Kidney (tissue), 14 donors: ENCODE measurements around the gene CSNK1D. TPM values are rescaled to one million over a fixed set of nuclear protein-coding genes. Genes with fewer than 3 reads are reported as not detected.

Experiments used
- DNase-seq, 5 donors: peaks; one replicate each; pipeline ENCODE4 v3.0.0-alpha.2; 2013 to 2020
- FAIRE-seq: peaks from 2 replicates; lab custom pipeline; 2012; peaks lifted over from hg19 to GRCh38; lab: Jason Lieb, UNC
- H3K27ac ChIP-seq, 2 donors: one replicate each; pipeline ENCODE4 v1.7.0; 2013; ENCODE audit warnings: low read depth in 2 of 2, low read length in 2 of 2, inconsistent platforms in 1 of 2
- H3K27me3 ChIP-seq: one replicate; pipeline ENCODE4 v1.7.1; 2013; ENCODE audit warnings: low read length, inconsistent platforms; ENCODE audit not compliant: control insufficient read depth, insufficient read depth
- H3K36me3 ChIP-seq, 3 donors: one replicate each; pipeline versions ENCODE4 v1.7.0 to v1.7.1; 2013; ENCODE audit warnings: low read length in 3 of 3, control low read depth in 1 of 3, inconsistent platforms in 1 of 3; ENCODE audit not compliant: insufficient read depth in 3 of 3, control insufficient read depth in 2 of 3
- H3K4me1 ChIP-seq, 3 donors: one replicate each; pipeline versions ENCODE4 v1.7.0 to v1.7.1; 2013; ENCODE audit warnings: low read length in 3 of 3, inconsistent platforms in 1 of 3, low read depth in 1 of 3; ENCODE audit not compliant: control insufficient read depth in 2 of 3, insufficient read depth in 2 of 3
- H3K4me3 ChIP-seq, 3 donors: one replicate each; pipeline versions ENCODE4 v1.7.0 to v1.8.1; 2013; ENCODE audit warnings: low read length in 3 of 3, control low read depth in 1 of 3, inconsistent platforms in 1 of 3
- H3K9ac ChIP-seq, 3 donors: one replicate each; pipeline versions ENCODE4 v1.7.0 to v1.7.1; 2013; ENCODE audit warnings: low read length in 3 of 3, control low read depth in 1 of 3, inconsistent platforms in 1 of 3
- H3K9me3 ChIP-seq, 3 donors: one replicate each; pipeline versions ENCODE4 v1.7.0 to v1.7.1; 2013; ENCODE audit warnings: low read length in 3 of 3, control low read depth in 1 of 3, inconsistent platforms in 1 of 3; ENCODE audit not compliant: control insufficient read depth in 2 of 3, insufficient read depth in 1 of 3
- CTCF ChIP-seq: IDR thresholded peaks from 3 replicates; pipeline ENCODE4 v1.5.1; 2012; ENCODE audit warnings: mild to moderate bottlenecking, moderate library complexity, borderline replicate concordance; ENCODE audit not compliant: insufficient read depth; ENCODE audit errors: extremely low read depth
- intact Hi-C: fragments of 100-400 bp; cut with DNase I; formaldehyde crosslinking; loops from one replicate; pipeline ENCODE4 v1.11.1; 2022
- polyA plus RNA-seq: library from polyadenylated mRNA; stranded (reverse); fragments of 350-450 nt; fragmentation: Illumina TruSeq; extraction: RNeasy Lipid Tissue Mini Kit (QIAGEN cat#74804); gene quantifications from one replicate; pipeline ENCODE4 v1.2.3, GENCODE V29; 2014; ENCODE audit warnings: low read depth, low replicate concordance; ENCODE audit not compliant: insufficient read depth
- total RNA-seq: library from RNA; stranded (reverse); fragmentation: NEBNext Ultra II Directional; extraction: Animal tissue kit (Norgen Biotek cat#: 25700); gene quantifications from one replicate; pipeline ENCODE4 v1.2.1, GENCODE V29; 2021
- donor health status: control.
- donor health status: control.
- donor health status: control.
- donor health status: control.
- donor health status: control.
- donor health status: DM: yes; HTN: yes; CAD: no.
- donor health status: Normal renal cell carcinoma (clear cell type).

CSNK1D gene
- total and polyA plus RNA-seq, 2 donors from 2014 or later: 69.7 to 160 TPM

- intact Hi-C loops: no loop called here
- Histone ChIP-seq H3K36me3 (no peaks in the 10 kb centered on the region), H3K9ac (no peak overlapping the region), H3K9me3 (no peaks in the 10 kb centered on the region), H3K4me1 (peaks cover 0 to 2% (median 0%) of the 10 kb centered on the region in 3 donors), H3K27ac (no peak overlapping the region), H3K4me3 (no peak overlapping the region), H3K27me3 (no peaks in the 10 kb centered on the region)
- no peak for DNase-seq
- no peak for FAIRE-seq
- TF ChIP-seq CTCF: no peak
Observed at GRCh38 chr17:82311971-82312370, 38.5 kb upstream of the CSNK1D start.

GRCh38 chr17:82310877-82311276 is 37.4 kb upstream of the CSNK1D start:
- H3K4me3 ChIP-seq: no peak overlapping the region
- FAIRE-seq (no peak), DNase-seq (peak in 1 of 5 donors; percentile 67)
- no peaks in the 10 kb centered on the region for H3K36me3 ChIP-seq
- no peak overlapping the region for H3K27ac ChIP-seq
- peaks cover 0 to 2% (median 0%) of the 10 kb centered on the region in 3 donors for H3K4me1 ChIP-seq
- intact Hi-C loops: no loop called here
- no peaks in the 10 kb centered on the region for H3K9me3 ChIP-seq
- no peaks in the 10 kb centered on the region for H3K27me3 ChIP-seq
- TF ChIP-seq CTCF: no peak
- no peak overlapping the region for H3K9ac ChIP-seq

- no peak for TF ChIP-seq CTCF
- no peak for FAIRE-seq
- Histone ChIP-seq H3K9ac (no peak overlapping the region), H3K36me3 (no peaks in the 10 kb centered on the region), H3K27ac (no peak overlapping the region), H3K4me3 (no peak overlapping the region), H3K9me3 (no peaks in the 10 kb centered on the region), H3K4me1 (peaks cover 0 to 2% (median 0%) of the 10 kb centered on the region in 3 donors), H3K27me3 (no peaks in the 10 kb centered on the region)
- DNase-seq: peak in 1 of 5 donors; percentile 74
- intact Hi-C loops: no loop called here
Observed at GRCh38 chr17:82309656-82310570, 36.4 kb upstream of the CSNK1D start.
